Measurements from ENCODE around the gene CFAP46. TPM values are rescaled to one million over a fixed set of nuclear protein-coding genes. Genes with fewer than 3 reads are reported as not detected.

Gene CFAP46
- total RNA-seq, 3 donors from 2014 or later (not counting 1 experiment from before 2014, with no cell fraction given), result 0.35 TPM; not detected in 2

DNA sequence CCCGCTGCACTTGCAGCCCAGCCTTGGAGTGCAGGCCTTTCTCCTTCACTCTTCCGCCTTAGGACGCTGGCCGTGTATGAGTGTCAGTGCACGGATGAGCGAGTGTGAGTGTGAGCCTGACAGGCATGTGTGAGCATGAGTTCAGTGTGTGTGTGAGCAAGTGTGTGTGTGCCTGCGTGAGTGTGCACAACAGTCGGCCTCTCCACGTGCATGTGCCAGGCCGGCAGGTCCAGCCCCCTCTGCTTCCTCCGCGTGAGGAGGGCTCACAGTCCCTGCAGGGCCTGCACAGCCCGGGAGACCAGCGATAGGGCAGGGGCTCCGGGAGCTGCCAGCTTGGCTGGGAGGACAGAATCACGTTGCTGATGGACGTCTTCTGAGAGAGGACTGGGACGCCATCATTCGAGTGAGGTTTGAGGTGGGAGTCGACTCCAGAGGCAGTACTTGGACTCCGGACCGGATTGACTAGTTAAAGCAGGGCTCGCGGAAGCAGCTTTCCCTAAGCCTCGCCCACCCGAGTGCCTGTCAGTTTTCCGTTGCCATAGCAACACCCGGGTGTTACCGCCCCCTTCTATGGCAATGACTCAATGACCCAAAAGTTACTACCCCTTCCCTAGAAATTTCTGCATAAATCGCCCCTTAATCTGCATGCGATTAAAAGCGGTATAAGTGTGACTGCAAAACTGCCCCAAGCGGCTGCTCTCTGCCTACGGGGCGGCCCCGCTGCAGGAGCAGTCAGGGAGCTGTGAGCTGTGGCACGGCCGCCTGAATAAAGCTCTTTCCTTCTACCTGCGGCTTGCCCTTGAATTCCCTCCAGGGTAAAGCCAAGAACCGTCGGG lies 19.6 kb upstream of the CFAP46 start:
- Mint-ChIP-seq H3K27me3 (ENCODE audit: low read depth in 2 of 2) (peaks cover 8% of the 10 kb centered on the region in 2 donors), H3K4me1 (peaks cover 14 to 23% of the 10 kb centered on the region in 2 donors), H3K4me3 (peak overlapping the region; percentile 99), H3K9me3 (no peaks in the 10 kb centered on the region), H3K36me3 (no peaks in the 10 kb centered on the region), H3K27ac (peak overlapping the region; percentile 87 to 96)
- peaks cover 6% of the 10 kb centered on the region for H3K4me1 ChIP-seq (ENCODE audit: control insufficient read depth, insufficient read depth, low read length)
- WGBS (ENCODE audit: insufficient coverage), result 12% methylated on average over 40 of the region's 41 CpGs
- H3K36me3 ChIP-seq (ENCODE audit: control insufficient read depth, insufficient read depth, low read length), result no peaks in the 10 kb centered on the region
- no peak overlapping the region for H3K27ac ChIP-seq (ENCODE audit: low read length)
- no peaks in the 10 kb centered on the region for H3K27me3 ChIP-seq (ENCODE audit: control insufficient read depth, insufficient read depth, low read length)
- DNase-seq (peak; percentile 57 to 77), ATAC-seq (peak; percentile 73 to 84 (median 78))
- H3K9me3 ChIP-seq (ENCODE audit: control insufficient read depth, insufficient read depth, low read length), result no peaks in the 10 kb centered on the region
- no peak for TF ChIP-seq CTCF (IDR thresholded peaks at IDR 0.05)
- intact Hi-C loops (cut with micrococcal nuclease), result no loop called here
- peak overlapping the region; percentile 59 for H3K4me3 ChIP-seq (ENCODE audit: low read length)

DNA sequence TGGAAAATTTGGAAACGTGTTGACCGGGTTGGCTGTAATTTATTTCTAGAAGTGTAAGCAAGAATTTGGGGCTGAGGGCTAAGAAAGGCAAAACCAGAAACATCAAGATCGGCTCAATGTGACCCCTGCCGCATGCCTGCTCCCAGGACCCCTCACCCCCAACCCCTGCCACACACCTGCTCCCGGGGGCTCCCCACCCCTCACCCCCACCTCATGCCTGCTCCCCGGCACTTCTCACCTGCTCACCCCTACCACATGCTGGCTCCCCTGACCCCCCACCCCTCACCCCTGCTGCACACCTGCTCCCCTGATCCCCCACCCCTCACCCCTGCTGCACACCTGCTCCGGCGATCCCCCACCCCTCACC lies 19.0 kb upstream of the CFAP46 start:
- 84% methylated on average over 6 of the region's 8 CpGs for WGBS (ENCODE audit: insufficient coverage)
- no peak overlapping the region for H3K27ac Mint-ChIP-seq

GRCh38 chr10:132960631-132961419 lies 18.5 kb upstream of the CFAP46 start:
- intact Hi-C loops (cut with micrococcal nuclease), result no loop called here
- Histone ChIP-seq H3K36me3 (ENCODE audit: control insufficient read depth, insufficient read depth, low read length) (no peaks in the 10 kb centered on the region), H3K9me3 (ENCODE audit: control insufficient read depth, insufficient read depth, low read length) (no peaks in the 10 kb centered on the region), H3K27me3 (ENCODE audit: control insufficient read depth, insufficient read depth, low read length) (no peaks in the 10 kb centered on the region), H3K4me1 (ENCODE audit: control insufficient read depth, insufficient read depth, low read length) (peaks cover 6% of the 10 kb centered on the region), H3K4me3 (ENCODE audit: low read length) (no peak overlapping the region), H3K27ac (ENCODE audit: low read length) (no peak overlapping the region)
- peak overlapping the region; percentile 63 for H3K4me3 Mint-ChIP-seq
- H3K9me3 Mint-ChIP-seq, result no peaks in the 10 kb centered on the region
- peaks cover 14 to 23% of the 10 kb centered on the region in 2 donors for H3K4me1 Mint-ChIP-seq
- no peak for ATAC-seq
- no peak for DNase-seq
- no peaks in the 10 kb centered on the region for H3K36me3 Mint-ChIP-seq
- no peak overlapping the region for H3K27ac Mint-ChIP-seq
- TF ChIP-seq CTCF (IDR thresholded peaks at IDR 0.05), result no peak
- H3K27me3 Mint-ChIP-seq (ENCODE audit: low read depth in 2 of 2), result peaks cover 5 to 6% of the 10 kb centered on the region in 2 donors
- 93% methylated on average over 42 of the region's 42 CpGs for WGBS (ENCODE audit: insufficient coverage)

More for the DNA sequence above, 19.0 kb upstream of the CFAP46 start:
- Mint-ChIP-seq H3K4me3 (peak overlapping the region; percentile 63), H3K9me3 (no peaks in the 10 kb centered on the region), H3K4me1 (peaks cover 14 to 23% of the 10 kb centered on the region in 2 donors), H3K36me3 (no peaks in the 10 kb centered on the region), H3K27me3 (ENCODE audit: low read depth in 2 of 2) (peaks cover 8% of the 10 kb centered on the region in 2 donors)
- Histone ChIP-seq H3K27ac (ENCODE audit: low read length) (no peak overlapping the region), H3K27me3 (ENCODE audit: control insufficient read depth, insufficient read depth, low read length) (no peaks in the 10 kb centered on the region), H3K9me3 (ENCODE audit: control insufficient read depth, insufficient read depth, low read length) (no peaks in the 10 kb centered on the region), H3K4me3 (ENCODE audit: low read length) (no peak overlapping the region), H3K36me3 (ENCODE audit: control insufficient read depth, insufficient read depth, low read length) (no peaks in the 10 kb centered on the region), H3K4me1 (ENCODE audit: control insufficient read depth, insufficient read depth, low read length) (peaks cover 6% of the 10 kb centered on the region)
- intact Hi-C loops (cut with micrococcal nuclease), result no loop called here
- DNase-seq, result no peak
- no peak for TF ChIP-seq CTCF (IDR thresholded peaks at IDR 0.05)
- no peak for ATAC-seq

Data from natural killer cell (primary cell).